Osteoblast (primary cell): ENCODE data around the gene CEP112. TPM values are rescaled to one million over a fixed set of nuclear protein-coding genes. Genes with fewer than 3 reads are reported as not detected.

Experiments used
- DNase-seq: peaks from one replicate; pipeline ENCODE4 v3.0.0; 2011; ENCODE audit warnings: low spot score, mixed read lengths; ENCODE audit not compliant: insufficient read length; ENCODE audit errors: missing footprints
- H2AFZ ChIP-seq: 2 replicates; pipeline ENCODE4 v1.6.0; 2011; ENCODE audit warnings: mild to moderate bottlenecking, low read length
- H3K27ac ChIP-seq: 2 replicates; pipeline ENCODE4 v1.5.1; 2011; ENCODE audit warnings: mild to moderate bottlenecking, low read depth, low read length, moderate library complexity
- H3K27me3 ChIP-seq: 2 replicates; pipeline ENCODE4 v1.6.0; 2012; ENCODE audit warnings: mild to moderate bottlenecking, control low read depth, inconsistent platforms, low read length, moderate library complexity; ENCODE audit not compliant: insufficient read depth
- H3K36me3 ChIP-seq: 2 replicates; pipeline ENCODE4 v1.5.1; 2011; ENCODE audit warnings: mild to moderate bottlenecking, low read length, control low read depth, moderate library complexity; ENCODE audit not compliant: insufficient read depth
- H3K4me1 ChIP-seq: 2 replicates; pipeline ENCODE4 v1.5.1; 2011; ENCODE audit warnings: mild to moderate bottlenecking, low read length, control low read depth, moderate library complexity; ENCODE audit not compliant: insufficient read depth
- H3K4me2 ChIP-seq: 2 replicates; pipeline ENCODE4 v1.6.0; 2011; ENCODE audit warnings: mild to moderate bottlenecking, low read length; ENCODE audit not compliant: insufficient read depth
- H3K4me3 ChIP-seq: fragments of 200-600 bp; sonication (generic); 3 replicates; pipeline ENCODE4 v1.5.1; 2012; ENCODE audit warnings: mild to moderate bottlenecking, low read length, inconsistent platforms; ENCODE audit not compliant: insufficient read depth
- H3K79me2 ChIP-seq: 2 replicates; pipeline ENCODE4 v1.6.0; 2012; ENCODE audit warnings: mild to moderate bottlenecking, low read length, control low read depth, inconsistent platforms; ENCODE audit not compliant: insufficient read depth
- H3K9me3 ChIP-seq: 2 replicates; pipeline ENCODE4 v1.5.1; 2011; ENCODE audit warnings: low read depth, low read length, control low read depth
- H4K20me1 ChIP-seq: 2 replicates; pipeline ENCODE4 v1.6.0; 2012; ENCODE audit warnings: mild to moderate bottlenecking, low read length, control low read depth; ENCODE audit not compliant: insufficient read depth
- CTCF ChIP-seq: IDR thresholded peaks from 2 replicates; pipeline ENCODE4 v1.5.1; 2011; ENCODE audit warnings: mild to moderate bottlenecking, low read depth, low read length, moderate library complexity; ENCODE audit errors: extremely low read depth
- total RNA-seq: library from RNA; depleted of rRNA; stranded (reverse); fragments of >200 nt; gene quantifications from 2 replicates; pipeline ENCODE4 v1.2.3, GENCODE V29; 2012

The CEP112 gene
- total RNA-seq, 1 donor: 8.3 TPM

- H3K4me3 ChIP-seq: no peak overlapping the region
- no peaks in the 10 kb centered on the region for H3K9me3 ChIP-seq
- no peaks in the 10 kb centered on the region for H3K27me3 ChIP-seq
- no peak overlapping the region for H2AFZ ChIP-seq
- H3K4me2 ChIP-seq: no peak overlapping the region
- no peaks in the 10 kb centered on the region for H3K79me2 ChIP-seq
- DNase-seq: no peak
- TF ChIP-seq CTCF: no peak
- H4K20me1 ChIP-seq: no peaks in the 10 kb centered on the region
- no peaks in the 10 kb centered on the region for H3K36me3 ChIP-seq
- H3K4me1 ChIP-seq: no peaks in the 10 kb centered on the region
- no peak overlapping the region for H3K27ac ChIP-seq
Measured at GRCh38 chr17:66002812-66003211, 189.1 kb downstream of the CEP112 start.

- Histone ChIP-seq H3K27me3 (no peaks in the 10 kb centered on the region), H2AFZ (no peak overlapping the region), H3K4me3 (no peak overlapping the region), H3K36me3 (no peaks in the 10 kb centered on the region), H3K4me2 (no peak overlapping the region), H4K20me1 (no peaks in the 10 kb centered on the region), H3K9me3 (no peaks in the 10 kb centered on the region), H3K4me1 (no peaks in the 10 kb centered on the region), H3K79me2 (no peaks in the 10 kb centered on the region), H3K27ac (no peak overlapping the region)
- no peak for DNase-seq
- no peak for TF ChIP-seq CTCF
Measured at GRCh38 chr17:66002063-66002585, 189.8 kb downstream of the CEP112 start.

- Histone ChIP-seq H4K20me1 (no peaks in the 10 kb centered on the region), H3K4me2 (no peak overlapping the region), H3K79me2 (no peaks in the 10 kb centered on the region), H3K27me3 (no peaks in the 10 kb centered on the region), H3K9me3 (no peaks in the 10 kb centered on the region), H3K36me3 (no peaks in the 10 kb centered on the region), H3K27ac (no peak overlapping the region), H3K4me1 (no peaks in the 10 kb centered on the region), H3K4me3 (no peak overlapping the region), H2AFZ (no peak overlapping the region)
- no peak for DNase-seq
- TF ChIP-seq CTCF: no peak
Measured at GRCh38 chr17:66000216-66000615, 191.7 kb downstream of the CEP112 start.

GRCh38 chr17:65998675-65999074, 193.3 kb downstream of the CEP112 start:
- TF ChIP-seq CTCF: no peak
- no peaks in the 10 kb centered on the region for H3K36me3 ChIP-seq
- no peak overlapping the region for H3K4me3 ChIP-seq
- H3K79me2 ChIP-seq: no peaks in the 10 kb centered on the region
- H3K4me2 ChIP-seq: no peak overlapping the region
- no peaks in the 10 kb centered on the region for H3K9me3 ChIP-seq
- H3K27ac ChIP-seq: no peak overlapping the region
- H3K27me3 ChIP-seq: no peaks in the 10 kb centered on the region
- no peaks in the 10 kb centered on the region for H3K4me1 ChIP-seq
- H2AFZ ChIP-seq: no peak overlapping the region
- H4K20me1 ChIP-seq: no peaks in the 10 kb centered on the region
- no peak for DNase-seq
